CD4-positive, alpha-beta memory T cell (primary cell): ENCODE measurements around the gene LRP1B. TPM values are rescaled to one million over a fixed set of nuclear protein-coding genes. Genes with fewer than 3 reads are reported as not detected.

Experiments
- CTCF ChIA-PET: fragments of 350-600 bp; sonication (Branson Sonifier 250); formaldehyde crosslinking; loops from one replicate; lab custom pipeline; 2021; ENCODE audit warnings: inconsistent platforms; ENCODE audit not compliant: partially characterized antibody; lab: Charles Lee
- POLR2A ChIA-PET: fragments of 350-600 bp; sonication (Branson Sonifier 250); formaldehyde crosslinking; loops from one replicate; lab custom pipeline; 2021; ENCODE audit not compliant: partially characterized antibody; lab: Charles Lee
- DNase-seq, 5 donors: peaks; one replicate each; pipeline versions ENCODE4 v3.0.0 to v3.0.0-alpha.2; 2020 to 2022; ENCODE audit warnings: mixed read lengths in 1 of 5
- H3K27ac ChIP-seq: one replicate; pipeline ENCODE4 v1.7.0; 2013; ENCODE audit warnings: low read depth, low read length
- H3K27me3 ChIP-seq: 2 replicates; pipeline ENCODE4 v1.7.0; 2013; ENCODE audit warnings: mild to moderate bottlenecking, low read length, moderate library complexity; ENCODE audit not compliant: insufficient read depth
- H3K36me3 ChIP-seq: 2 replicates; pipeline ENCODE4 v1.7.0; 2013; ENCODE audit warnings: mild to moderate bottlenecking, low read length, moderate library complexity; ENCODE audit not compliant: insufficient read depth
- H3K4me1 ChIP-seq: 2 replicates; pipeline ENCODE4 v1.7.0; 2013; ENCODE audit warnings: mild to moderate bottlenecking, low read length, moderate library complexity; ENCODE audit not compliant: insufficient read depth
- H3K4me3 ChIP-seq, 2 donors: one replicate each; pipeline ENCODE4 v1.7.0; 2013; ENCODE audit warnings: low read length in 2 of 2, mild to moderate bottlenecking in 1 of 2
- H3K9me3 ChIP-seq, 2 donors: one replicate each; pipeline ENCODE4 v1.7.0; 2013; ENCODE audit warnings: low read length in 2 of 2, control low read depth in 1 of 2; ENCODE audit not compliant: control insufficient read depth in 1 of 2
- H3K27ac Mint-ChIP-seq, 7 donors: one replicate each; pipeline ENCODE4 v1.8.0; 2020 to 2021; ENCODE audit warnings: mixed read lengths in 7 of 7, mild to moderate bottlenecking in 6 of 7, inconsistent platforms in 3 of 7, moderate library complexity in 3 of 7
- H3K27me3 Mint-ChIP-seq, 2 donors: one replicate each; pipeline ENCODE4 v1.8.0; 2020 to 2021; ENCODE audit warnings: mixed read lengths in 2 of 2
- H3K36me3 Mint-ChIP-seq, 2 donors: one replicate each; pipeline ENCODE4 v1.8.0; 2020 to 2021; ENCODE audit warnings: mixed read lengths in 2 of 2, inconsistent platforms in 1 of 2, mild to moderate bottlenecking in 1 of 2
- H3K4me1 Mint-ChIP-seq, 4 donors: one replicate each; pipeline ENCODE4 v1.8.0; 2020 to 2021; ENCODE audit warnings: mixed read lengths in 4 of 4, mild to moderate bottlenecking in 1 of 4
- H3K4me3 Mint-ChIP-seq, 8 donors: one replicate each; pipeline ENCODE4 v1.8.0; 2020 to 2021; ENCODE audit warnings: mixed read lengths in 8 of 8, mild to moderate bottlenecking in 7 of 8, moderate library complexity in 6 of 8, inconsistent platforms in 3 of 8
- H3K9me3 Mint-ChIP-seq, 8 donors: one replicate each; pipeline ENCODE4 v1.8.0; 2020 to 2021; ENCODE audit warnings: mixed read lengths in 8 of 8, mild to moderate bottlenecking in 5 of 8, inconsistent platforms in 3 of 8, moderate library complexity in 1 of 8
- intact Hi-C: fragments of 100-400 bp; cut with micrococcal nuclease; formaldehyde crosslinking; loops from one replicate; pipeline ENCODE4 v1.15.1; 2023
- polyA plus RNA-seq, 2 donors: library from polyadenylated mRNA; unstranded; fragments of 300-500 nt; fragmentation: Illumina TruSeq; gene quantifications; one replicate each; pipeline ENCODE4 v1.2.3, GENCODE V29; 2021
- total RNA-seq, 2 experiments: library from RNA; stranded (reverse); gene quantifications; one replicate each; pipeline ENCODE4 v1.2.3, GENCODE V29; 2021

Gene LRP1B
- total and polyA plus RNA-seq, 4 experiments from 2014 or later, result not detected

GRCh38 chr2:140786585-140786984 lies 1344.2 kb downstream of the LRP1B start:
- H3K9me3 ChIP-seq, result no peaks in the 10 kb centered on the region
- ChIA-PET CTCF (no interaction called here), POLR2A (no interaction called here)
- Mint-ChIP-seq H3K36me3 (no peaks in the 10 kb centered on the region), H3K4me3 (no peak overlapping the region), H3K4me1 (no peaks in the 10 kb centered on the region), H3K27me3 (no peaks in the 10 kb centered on the region), H3K27ac (no peak overlapping the region), H3K9me3 (peaks cover 0 to 15% (median 4%) of the 10 kb centered on the region in 8 donors)
- H3K4me1 ChIP-seq, result no peaks in the 10 kb centered on the region
- no peak for DNase-seq
- intact Hi-C loops, result no loop called here
- no peaks in the 10 kb centered on the region for H3K36me3 ChIP-seq
- no peaks in the 10 kb centered on the region for H3K27me3 ChIP-seq
- no peak overlapping the region for H3K4me3 ChIP-seq
- no peak overlapping the region for H3K27ac ChIP-seq

GRCh38 chr2:140775411-140775810 lies 1355.4 kb downstream of the LRP1B start:
- Mint-ChIP-seq H3K27me3 (no peaks in the 10 kb centered on the region), H3K4me1 (no peaks in the 10 kb centered on the region), H3K27ac (no peak overlapping the region), H3K36me3 (no peaks in the 10 kb centered on the region), H3K9me3 (peaks cover 0 to 13% (median 4%) of the 10 kb centered on the region in 8 donors), H3K4me3 (no peak overlapping the region)
- ChIA-PET POLR2A (no interaction called here), CTCF (no interaction called here)
- no peaks in the 10 kb centered on the region for H3K9me3 ChIP-seq
- DNase-seq, result no peak
- no peaks in the 10 kb centered on the region for H3K4me1 ChIP-seq
- H3K4me3 ChIP-seq, result no peak overlapping the region
- no peak overlapping the region for H3K27ac ChIP-seq
- intact Hi-C loops, result no loop called here
- H3K27me3 ChIP-seq, result no peaks in the 10 kb centered on the region
- no peaks in the 10 kb centered on the region for H3K36me3 ChIP-seq

GRCh38 chr2:140770645-140771044 lies 1360.2 kb downstream of the LRP1B start:
- intact Hi-C loops, result no loop called here

GRCh38 chr2:140761807-140762206 lies 1369.0 kb downstream of the LRP1B start:
- intact Hi-C loops, result no loop called here
- Histone ChIP-seq H3K4me1 (no peaks in the 10 kb centered on the region), H3K36me3 (no peaks in the 10 kb centered on the region), H3K9me3 (no peaks in the 10 kb centered on the region), H3K4me3 (no peak overlapping the region), H3K27me3 (no peaks in the 10 kb centered on the region), H3K27ac (no peak overlapping the region)
- H3K27me3 Mint-ChIP-seq, result no peaks in the 10 kb centered on the region
- no peak overlapping the region for H3K4me3 Mint-ChIP-seq
- no peaks in the 10 kb centered on the region for H3K36me3 Mint-ChIP-seq
- H3K4me1 Mint-ChIP-seq, result no peaks in the 10 kb centered on the region
- peaks cover 0 to 13% (median 3%) of the 10 kb centered on the region in 8 donors for H3K9me3 Mint-ChIP-seq
- ChIA-PET CTCF (no interaction called here), POLR2A (no interaction called here)
- no peak for DNase-seq
- H3K27ac Mint-ChIP-seq, result no peak overlapping the region

More at GRCh38 chr2:140770645-140771044, 1360.2 kb downstream of the LRP1B start:
- Histone ChIP-seq H3K27ac (no peak overlapping the region), H3K36me3 (no peaks in the 10 kb centered on the region), H3K4me1 (no peaks in the 10 kb centered on the region), H3K9me3 (no peaks in the 10 kb centered on the region), H3K27me3 (no peaks in the 10 kb centered on the region), H3K4me3 (no peak overlapping the region)
- Mint-ChIP-seq H3K4me3 (no peak overlapping the region), H3K36me3 (no peaks in the 10 kb centered on the region), H3K27ac (no peak overlapping the region), H3K9me3 (peaks cover 0 to 12% (median 5%) of the 10 kb centered on the region in 8 donors), H3K4me1 (no peaks in the 10 kb centered on the region), H3K27me3 (no peaks in the 10 kb centered on the region)
- CTCF ChIA-PET, result no interaction called here
- DNase-seq, result no peak
- POLR2A ChIA-PET, result no interaction called here

GRCh38 chr2:140759426-140760156 lies 1371.2 kb downstream of the LRP1B start:
- Histone ChIP-seq H3K36me3 (no peaks in the 10 kb centered on the region), H3K4me3 (no peak overlapping the region), H3K4me1 (no peaks in the 10 kb centered on the region), H3K27ac (no peak overlapping the region), H3K27me3 (no peaks in the 10 kb centered on the region), H3K9me3 (no peaks in the 10 kb centered on the region)
- DNase-seq, result no peak
- Mint-ChIP-seq H3K36me3 (no peaks in the 10 kb centered on the region), H3K27me3 (no peaks in the 10 kb centered on the region), H3K4me1 (no peaks in the 10 kb centered on the region), H3K27ac (no peak overlapping the region), H3K4me3 (no peak overlapping the region), H3K9me3 (peaks cover 0 to 8% (median 4%) of the 10 kb centered on the region in 8 donors)
- ChIA-PET CTCF (no interaction called here), POLR2A (no interaction called here)
- intact Hi-C loops, result no loop called here

- CTCF ChIA-PET, result no interaction called here
- Mint-ChIP-seq H3K36me3 (no peaks in the 10 kb centered on the region), H3K4me3 (no peak overlapping the region), H3K4me1 (no peaks in the 10 kb centered on the region), H3K27ac (no peak overlapping the region), H3K9me3 (peaks cover 0 to 4% (median 2%) of the 10 kb centered on the region in 8 donors), H3K27me3 (no peaks in the 10 kb centered on the region)
- Histone ChIP-seq H3K4me1 (no peaks in the 10 kb centered on the region), H3K27ac (no peak overlapping the region), H3K27me3 (no peaks in the 10 kb centered on the region), H3K9me3 (no peaks in the 10 kb centered on the region), H3K36me3 (no peaks in the 10 kb centered on the region), H3K4me3 (no peak overlapping the region)
- DNase-seq, result no peak
- POLR2A ChIA-PET, result no interaction called here
- intact Hi-C loops, result no loop called here
Observed at GRCh38 chr2:140747665-140748064, 1383.2 kb downstream of the LRP1B start.

GRCh38 chr2:140747090-140747489 lies 1383.7 kb downstream of the LRP1B start:
- no peak overlapping the region for H3K4me3 Mint-ChIP-seq
- H3K4me1 ChIP-seq, result no peaks in the 10 kb centered on the region
- peaks cover 0 to 3% (median 1%) of the 10 kb centered on the region in 8 donors for H3K9me3 Mint-ChIP-seq
- no peaks in the 10 kb centered on the region for H3K4me1 Mint-ChIP-seq
- H3K27ac ChIP-seq, result no peak overlapping the region
- no peaks in the 10 kb centered on the region for H3K27me3 ChIP-seq
- intact Hi-C loops, result no loop called here
- no peaks in the 10 kb centered on the region for H3K27me3 Mint-ChIP-seq
- no peaks in the 10 kb centered on the region for H3K36me3 Mint-ChIP-seq
- DNase-seq, result no peak
- H3K4me3 ChIP-seq, result no peak overlapping the region
- H3K9me3 ChIP-seq, result no peaks in the 10 kb centered on the region
- no peaks in the 10 kb centered on the region for H3K36me3 ChIP-seq
- ChIA-PET CTCF (no interaction called here), POLR2A (no interaction called here)
- H3K27ac Mint-ChIP-seq, result no peak overlapping the region
